SK-N-SH treated with all-trans-retinoic acid at 6 μM for 48 hours (cell line): ENCODE measurements around the gene PCDHGA12.

ENCODE experiments used
- ARNTL ChIP-seq: fragments of 450-650 bp; formaldehyde crosslinking; IDR thresholded peaks from 2 replicates; pipeline ENCODE4 v1.5.0; 2020; ENCODE audit warnings: low read depth, mild to moderate bottlenecking, moderate library complexity, borderline replicate concordance
- CREB5 ChIP-seq: fragments of 250-450 bp; sonication (Bioruptor Pico); IDR thresholded peaks from 2 replicates; pipeline ENCODE4 v1.5.1; 2020; ENCODE audit warnings: low read depth, mild to moderate bottlenecking, moderate library complexity
- CSRNP3 ChIP-seq: fragments of 250-450 bp; sonication (Bioruptor Pico); IDR thresholded peaks from 2 replicates; pipeline ENCODE4 v1.5.1; 2021; ENCODE audit warnings: mild to moderate bottlenecking, moderate library complexity
- ESRRG ChIP-seq: fragments of 250-450 bp; sonication (Bioruptor Pico); IDR thresholded peaks from 2 replicates; pipeline ENCODE4 v1.6.1; 2021; ENCODE audit warnings: mild to moderate bottlenecking
- ISL1 ChIP-seq: fragments of 250-450 bp; sonication (Bioruptor Pico); IDR thresholded peaks from 2 replicates; pipeline ENCODE4 v2.1.2; 2022; ENCODE audit warnings: mild to moderate bottlenecking, moderate library complexity
- OSR1 ChIP-seq: fragments of 250-450 bp; sonication (Bioruptor Pico); IDR thresholded peaks from 2 replicates; pipeline ENCODE4 v1.8.0; 2022; ENCODE audit warnings: moderate library complexity, mild to moderate bottlenecking, inconsistent platforms
- RARB ChIP-seq: fragments of 250-450 bp; sonication (Bioruptor Pico); IDR thresholded peaks from 2 replicates; pipeline ENCODE4 v1.8.0; 2021; ENCODE audit warnings: mild to moderate bottlenecking, moderate library complexity
- TOX ChIP-seq: fragments of 250-450 bp; sonication (Bioruptor Pico); IDR thresholded peaks from 2 replicates; pipeline ENCODE4 v1.8.0; 2021; ENCODE audit warnings: mild to moderate bottlenecking, moderate library complexity, borderline replicate concordance

- no peak for TF ChIP-seq CSRNP3 (CRISPR knock-in tag)
- TF ChIP-seq ESRRG (CRISPR knock-in tag): no peak
- TF ChIP-seq ARNTL (CRISPR knock-in tag): no peak
- no peak for TF ChIP-seq OSR1 (CRISPR knock-in tag)
- no peak for TF ChIP-seq CREB5 (CRISPR knock-in tag)
- TF ChIP-seq TOX (CRISPR knock-in tag): no peak
- TF ChIP-seq ISL1 (CRISPR knock-in tag): no peak
- TF ChIP-seq RARB (CRISPR knock-in tag): no peak
These were observed 46.8 kb downstream of the PCDHGA12 start for GRCh38 chr5:141477044-141477575.
